Measurements from ENCODE around the gene SCNN1G.

SCNN1G gene

DNA sequence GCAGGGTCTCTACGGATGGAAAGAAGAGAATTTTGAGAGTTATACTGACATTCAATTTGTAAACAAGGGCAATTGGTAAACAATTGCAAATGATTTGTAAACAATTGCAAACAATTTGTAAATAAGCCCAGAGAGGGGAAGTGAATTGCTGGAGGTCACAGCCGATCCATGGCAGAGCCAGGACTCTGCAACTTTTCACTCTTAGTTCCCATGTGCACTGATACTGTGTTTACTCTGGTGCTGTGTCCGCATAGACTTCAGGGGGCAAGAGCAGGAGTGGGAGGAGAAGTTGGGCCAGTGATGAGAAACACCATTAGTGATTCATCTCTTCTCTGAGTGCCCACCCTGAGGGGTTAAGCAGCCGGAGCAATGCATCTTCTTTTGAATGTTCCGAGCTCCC, 14.0 kb downstream of the SCNN1G start:
- no peak for DNase-seq (ENCODE audit: low read depth in 2 of 2)

GRCh38 chr16:23202166-23202565, 19.6 kb downstream of the SCNN1G start:
- no peak for DNase-seq (ENCODE audit: low read depth in 2 of 2)

GRCh38 chr16:23206986-23207385, 24.4 kb downstream of the SCNN1G start:
- DNase-seq (ENCODE audit: low read depth in 2 of 2), result no peak

DNA sequence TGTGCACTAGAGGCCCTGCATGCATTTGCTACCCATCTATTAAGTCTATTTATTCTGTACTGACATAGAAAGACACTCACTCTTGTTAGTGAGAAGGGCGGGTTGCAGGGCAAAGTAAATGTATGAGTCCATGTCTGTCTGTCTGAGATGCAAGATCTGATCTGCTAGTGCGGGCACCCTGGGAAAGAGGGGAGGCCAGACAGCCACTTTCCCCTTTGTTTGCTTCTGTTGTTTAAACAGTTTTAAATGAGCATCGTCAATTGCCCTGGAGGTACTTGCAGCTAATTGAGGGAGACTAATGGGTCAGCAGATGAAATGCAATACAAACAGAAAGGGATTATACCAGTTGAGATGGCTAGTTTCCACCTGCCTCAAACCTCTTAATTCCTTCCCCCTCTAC, 24.9 kb downstream of the SCNN1G start:
- DNase-seq (ENCODE audit: low read depth in 2 of 2), result no peak

GRCh38 chr16:23209606-23210005, 27.1 kb downstream of the SCNN1G start:
- DNase-seq (ENCODE audit: low read depth in 2 of 2), result no peak

DNA sequence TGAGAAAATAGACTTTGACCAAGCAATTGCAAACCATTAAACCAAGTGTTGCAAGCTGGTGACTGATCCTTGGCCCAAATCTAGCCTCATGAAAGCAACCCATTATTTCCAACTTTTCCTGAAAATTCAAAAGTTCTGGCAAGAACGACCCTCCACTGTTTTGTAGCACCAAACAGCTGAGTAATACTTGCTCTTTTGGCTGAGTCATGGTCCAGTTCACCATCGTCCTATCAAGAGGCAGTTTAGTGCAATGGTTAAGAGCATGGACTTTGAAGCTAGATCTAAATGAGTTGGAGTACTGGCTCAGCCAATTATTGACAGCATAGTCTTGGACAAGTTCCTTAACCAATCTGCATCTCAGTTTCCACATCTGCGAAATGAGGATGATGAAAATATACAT, 31.3 kb downstream of the SCNN1G start:
- no peak for DNase-seq (ENCODE audit: low read depth in 2 of 2)

GRCh38 chr16:23214796-23215195, 32.3 kb downstream of the SCNN1G start:
- DNase-seq (ENCODE audit: low read depth in 2 of 2), result no peak

GRCh38 chr16:23215435-23215834, 32.9 kb downstream of the SCNN1G start:
- no peak for DNase-seq (ENCODE audit: low read depth in 2 of 2)

DNA sequence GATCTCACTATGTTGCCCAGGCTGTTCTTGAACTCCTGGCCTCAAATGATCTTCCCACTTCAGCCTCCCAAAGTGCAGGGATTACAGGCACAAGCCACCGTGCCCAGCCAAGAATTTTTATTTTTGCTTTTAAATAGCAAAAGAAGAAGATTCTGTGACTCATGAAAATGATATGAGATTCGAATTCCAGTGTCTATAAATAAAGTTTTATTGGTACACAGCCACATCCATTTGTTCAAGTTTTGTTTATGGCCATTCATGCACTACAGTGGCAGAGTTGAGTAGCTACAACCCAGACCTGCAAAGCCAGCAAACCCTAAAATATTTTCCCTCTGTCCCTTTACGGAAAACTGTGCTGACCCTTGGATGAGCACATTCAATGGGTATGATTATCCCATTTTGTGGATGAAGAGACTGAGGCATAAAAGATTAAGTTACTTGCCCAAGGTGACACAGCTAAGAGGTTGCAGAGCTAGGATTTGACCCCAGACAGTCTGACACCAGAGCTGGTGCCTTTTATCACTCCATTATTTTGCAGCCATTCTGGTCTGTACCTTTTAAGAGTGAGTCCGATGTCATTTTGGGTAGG, 34.2 kb downstream of the SCNN1G start:
- no peak for DNase-seq (ENCODE audit: low read depth in 2 of 2)

DNA sequence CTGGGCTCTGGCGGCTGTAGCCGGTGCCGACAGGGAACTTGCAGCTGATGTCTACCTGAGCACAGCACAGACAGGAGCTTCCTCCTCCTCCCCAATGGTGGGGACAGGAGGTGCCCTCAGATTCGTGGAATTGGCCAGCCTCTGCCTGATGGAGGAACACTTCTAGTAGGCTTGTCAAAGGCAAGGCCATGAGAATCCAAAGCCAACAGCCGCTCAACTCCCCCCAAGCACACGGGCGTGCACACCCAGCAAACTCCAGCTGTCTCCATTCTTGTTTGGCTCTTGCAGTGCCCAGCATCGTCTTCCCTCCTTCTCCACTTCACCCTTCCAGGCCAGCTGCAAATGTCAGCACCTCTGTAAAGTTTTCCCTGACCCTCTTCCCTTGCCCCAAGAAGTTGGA, 35.1 kb downstream of the SCNN1G start:
- DNase-seq (ENCODE audit: low read depth in 2 of 2), result no peak

DNA sequence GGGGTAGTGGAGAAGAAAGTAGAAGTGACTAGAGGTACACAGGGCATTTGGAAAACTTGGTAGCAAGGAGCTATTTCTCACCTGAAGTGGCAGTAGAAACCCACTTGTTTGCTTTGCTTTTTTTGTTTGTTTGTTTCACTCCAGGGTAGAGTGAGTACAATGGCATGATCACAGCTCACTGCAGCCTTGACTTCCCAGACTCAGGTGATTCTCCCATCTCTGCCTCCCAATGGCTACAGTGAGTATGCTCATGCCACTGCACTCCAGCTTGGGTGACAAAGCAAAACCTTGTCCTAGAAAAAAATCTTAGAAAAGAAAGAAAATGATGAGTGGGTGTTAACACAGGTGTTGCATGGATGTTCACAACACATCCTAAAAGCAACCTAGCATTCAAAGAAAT, 40.4 kb downstream of the SCNN1G start:
- DNase-seq (ENCODE audit: low read depth in 2 of 2), result no peak

DNA sequence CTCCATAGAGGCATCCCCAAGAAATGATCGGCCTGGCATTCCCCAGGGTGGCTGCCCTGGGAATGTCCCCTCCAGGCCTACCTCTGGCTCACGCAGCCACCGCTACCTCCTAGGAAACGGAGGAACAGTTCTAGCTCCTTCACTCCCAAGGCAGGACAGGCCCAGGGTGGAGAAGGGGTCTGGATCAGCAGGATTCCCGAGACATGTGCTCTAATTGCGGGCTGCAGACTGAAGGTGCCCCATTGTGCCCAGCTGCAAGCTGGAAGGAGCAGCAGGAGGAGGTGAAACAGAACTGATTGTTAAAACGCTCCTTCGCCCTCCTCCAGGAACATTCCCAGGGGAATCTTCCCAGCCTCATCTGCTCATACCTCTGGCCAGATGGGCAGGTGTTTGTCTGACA, 40.8 kb downstream of the SCNN1G start:
- DNase-seq (ENCODE audit: low read depth in 2 of 2), result no peak

- no peak for DNase-seq (ENCODE audit: low read depth in 2 of 2)
These were observed 42.6 kb downstream of the SCNN1G start for GRCh38 chr16:23225109-23225508.

DNA sequence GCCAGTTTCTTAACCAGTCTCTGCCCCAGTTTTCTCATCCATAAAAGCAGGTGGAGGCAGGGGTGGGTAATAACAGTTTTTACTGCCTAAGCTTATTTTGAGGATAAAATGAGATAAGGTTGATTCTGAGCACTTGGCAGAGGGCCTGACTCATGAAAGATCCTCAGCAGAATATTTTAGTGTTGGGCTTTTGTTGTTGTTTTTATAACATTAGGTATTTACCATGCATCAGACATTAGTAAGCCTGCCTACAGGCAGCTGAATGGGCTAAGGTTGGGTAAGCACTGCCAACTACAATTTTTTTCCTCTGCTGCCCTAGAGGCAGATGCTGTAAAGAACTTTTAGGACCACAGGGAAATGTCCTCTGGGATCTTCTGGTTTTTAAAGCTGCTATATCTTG, 43.1 kb downstream of the SCNN1G start:
- no peak for DNase-seq (ENCODE audit: low read depth in 2 of 2)

- DNase-seq (ENCODE audit: low read depth in 2 of 2), result no peak
These were observed 45.0 kb downstream of the SCNN1G start for GRCh38 chr16:23227529-23227928.

DNA sequence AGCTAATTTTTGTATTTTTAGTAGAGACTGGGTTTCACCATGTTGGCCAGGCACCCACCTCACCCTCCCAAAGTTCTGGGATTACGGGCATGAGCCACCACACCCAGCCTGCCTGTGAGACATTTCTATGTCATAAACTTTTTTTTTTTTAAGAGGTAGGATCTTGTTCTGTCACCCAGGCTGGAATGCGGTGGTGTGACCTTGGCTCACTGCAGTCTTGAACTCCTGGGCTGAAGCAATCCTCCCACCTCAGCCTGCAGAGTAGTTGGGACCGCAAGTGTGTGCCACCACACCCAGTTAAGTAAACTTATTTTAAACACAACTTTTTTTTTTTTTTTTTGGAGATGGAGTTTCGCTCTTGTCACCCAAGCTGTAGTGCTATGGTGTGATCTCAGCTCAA, 47.2 kb downstream of the SCNN1G start:
- no peak for DNase-seq (ENCODE audit: low read depth in 2 of 2)

- no peak for DNase-seq (ENCODE audit: low read depth in 2 of 2)
These were observed 50.3 kb downstream of the SCNN1G start for GRCh38 chr16:23232806-23233205.

- DNase-seq (ENCODE audit: low read depth in 2 of 2), result no peak
These were observed 52.6 kb downstream of the SCNN1G start for GRCh38 chr16:23235176-23235575.

GRCh38 chr16:23236983-23237382, 54.4 kb downstream of the SCNN1G start:
- no peak for DNase-seq (ENCODE audit: low read depth in 2 of 2)

- DNase-seq (ENCODE audit: low read depth in 2 of 2), result no peak
These were observed 58.4 kb downstream of the SCNN1G start for GRCh38 chr16:23240994-23241393.

DNA sequence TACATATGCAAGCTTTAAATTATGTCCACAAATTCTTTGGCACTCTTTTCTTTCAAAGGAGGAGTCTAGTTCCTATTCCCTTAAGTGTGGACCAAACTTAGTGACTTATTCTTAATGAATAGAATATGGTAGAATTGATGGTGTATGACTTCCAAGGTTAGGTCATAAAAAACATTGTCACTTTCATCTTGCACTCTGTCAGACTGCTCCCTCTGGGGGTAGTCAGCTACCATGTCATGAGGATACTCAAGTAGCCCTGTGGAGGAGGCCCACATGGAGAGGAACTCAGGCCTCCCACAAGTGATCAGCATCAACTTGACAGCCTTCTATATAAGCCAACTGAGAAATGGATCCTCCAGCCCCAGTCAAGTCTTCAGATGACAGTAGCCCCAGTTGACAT, 61.6 kb downstream of the SCNN1G start:
- DNase-seq (ENCODE audit: low read depth in 2 of 2), result no peak

DNA sequence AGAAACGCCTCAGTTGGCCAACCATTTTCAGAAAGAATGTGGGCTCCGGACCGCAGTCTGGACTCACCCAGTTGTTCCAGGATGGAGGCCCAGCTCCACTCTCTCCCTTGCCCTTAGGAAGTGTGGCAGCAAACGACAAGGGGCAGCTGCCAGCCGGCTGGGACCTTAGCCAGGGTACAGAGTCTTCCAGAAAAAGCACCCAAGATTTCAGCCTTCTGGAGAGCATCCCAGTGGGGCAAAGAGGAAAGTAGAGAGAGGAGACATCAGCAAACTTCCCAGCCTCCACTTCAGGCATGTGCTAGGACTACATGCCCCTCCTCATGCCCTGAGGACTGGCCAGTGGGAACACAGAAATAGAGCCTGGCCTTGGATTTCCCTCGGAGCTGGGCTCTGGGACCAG, 62.7 kb downstream of the SCNN1G start:
- no peak for DNase-seq (ENCODE audit: low read depth in 2 of 2)

DNA sequence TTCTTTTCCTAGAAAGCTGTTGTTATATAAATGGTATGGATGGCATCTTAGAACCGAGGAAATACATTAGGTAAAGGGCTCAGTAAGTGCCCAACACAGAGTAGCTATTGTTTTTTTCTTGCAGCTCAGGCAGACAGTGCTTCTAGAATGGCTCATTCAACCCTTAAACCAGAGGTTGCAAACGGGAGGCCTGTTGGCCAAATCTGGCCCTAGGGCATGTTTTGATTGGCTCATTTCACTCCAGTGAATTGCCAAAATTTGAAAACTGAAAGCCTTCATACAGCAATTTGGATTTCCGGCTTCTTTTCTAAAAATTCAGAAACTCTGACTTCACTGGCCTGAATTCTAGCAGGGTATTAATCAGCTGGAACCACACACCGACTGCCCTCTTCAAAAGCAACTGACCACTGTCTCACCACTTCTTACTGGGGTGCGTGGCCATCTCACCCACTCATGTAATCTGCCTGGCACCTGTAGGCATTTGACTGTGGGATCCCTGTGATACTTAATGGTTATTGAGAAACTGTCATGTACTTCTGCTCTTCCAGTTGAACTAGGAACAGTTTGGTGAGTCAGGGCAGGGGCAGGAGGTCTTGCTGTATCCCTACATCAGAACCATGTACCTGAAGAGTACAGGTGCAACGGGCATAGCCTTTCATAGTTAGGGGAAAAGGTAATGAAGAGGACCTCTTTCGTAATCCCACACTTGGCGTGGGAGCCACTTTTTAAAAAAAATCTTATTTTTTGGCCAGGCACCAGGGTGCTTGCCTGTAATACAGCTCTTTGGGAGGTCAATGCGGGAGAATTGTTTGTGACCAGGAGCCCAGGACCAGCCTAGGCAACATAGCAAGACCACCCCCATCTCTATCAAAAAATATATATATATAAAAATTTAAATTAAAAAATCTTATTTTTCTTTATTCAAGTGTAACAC, 66.0 kb downstream of the SCNN1G start:
- no peak for DNase-seq (ENCODE audit: low read depth in 2 of 2)
